Panc1 (cell line): ENCODE measurements around the gene ADCYAP1R1. TPM values are rescaled to one million over a fixed set of nuclear protein-coding genes. Genes with fewer than 3 reads are reported as not detected.

ENCODE experiments used
- ATAC-seq: fragments of 200-7000 bp; cut with Tn5 transposase; 2 replicates; pipeline ENCODE4 v1.9.1; 2020; ENCODE audit warnings: mild to moderate bottlenecking, moderate library complexity
- BruUV-seq: library from RNA; stranded (reverse); fragments of 400-500 nt; replicated peaks from 2 replicates; lab custom pipeline; 2021; lab: Mats Ljungman, UMichigan
- CTCF ChIA-PET: fragments of 300-600 bp; sonication (Branson Sonifier 250); formaldehyde crosslinking; loops from one replicate; lab custom pipeline; 2022; ENCODE audit warnings: antibody characterized with exemption; lab: Charles Lee
- POLR2A ChIA-PET: fragments of 300-600 bp; sonication (Branson Sonifier 250); formaldehyde crosslinking; loops from one replicate; lab custom pipeline; 2022; ENCODE audit warnings: antibody characterized with exemption; lab: Charles Lee
- DNase-seq: peaks from one replicate; pipeline ENCODE4 v3.0.0-alpha.2; 2010; ENCODE audit warnings: low read depth, low spot score
- H3K27ac ChIP-seq: 2 replicates; pipeline ENCODE4 v1.5.1; 2011; ENCODE audit warnings: mild to moderate bottlenecking, low read length, inconsistent platforms
- H3K27me3 ChIP-seq: fragments of 200-500 bp; sonication (Bioruptor generic); 2 replicates; pipeline ENCODE4 v1.6.0; 2014; ENCODE audit warnings: low read length, inconsistent platforms; ENCODE audit not compliant: control insufficient read depth, insufficient read depth
- H3K36me3 ChIP-seq: fragments of 200-500 bp; sonication (Bioruptor generic); 2 replicates; pipeline ENCODE4 v1.5.1; 2014; ENCODE audit warnings: inconsistent platforms, mild to moderate bottlenecking, low read length, moderate library complexity; ENCODE audit not compliant: control insufficient read depth, insufficient read depth
- H3K4me1 ChIP-seq: 2 replicates; pipeline ENCODE4 v1.5.1; 2011; ENCODE audit warnings: inconsistent platforms, mild to moderate bottlenecking, low read length, moderate library complexity; ENCODE audit not compliant: control insufficient read depth, insufficient read depth
- H3K4me3 ChIP-seq, 2 experiments: 2 replicates each; pipeline ENCODE4 v1.5.1; 2011 to 2012; ENCODE audit warnings: low read depth in 2 of 2, low read length in 2 of 2, mild to moderate bottlenecking in 2 of 2, inconsistent platforms in 1 of 2, moderate library complexity in 1 of 2
- H3K9me3 ChIP-seq: fragments of 200-500 bp; sonication (Bioruptor generic); 2 replicates; pipeline ENCODE4 v1.5.1; 2014; ENCODE audit warnings: low read depth, mild to moderate bottlenecking, inconsistent platforms, low read length, moderate library complexity; ENCODE audit not compliant: control insufficient read depth, insufficient read depth
- POLR2AphosphoS5 ChIP-seq: IDR thresholded peaks from 2 replicates; pipeline ENCODE4 v1.6.1; 2012; ENCODE audit warnings: mild to moderate bottlenecking, low read depth, low read length, moderate library complexity
- SIN3A ChIP-seq: IDR thresholded peaks from 2 replicates; pipeline ENCODE4 v1.6.1; 2012; ENCODE audit warnings: low read depth, mild to moderate bottlenecking, low read length, moderate library complexity, borderline replicate concordance; ENCODE audit not compliant: insufficient read depth
- TCF7L2 ChIP-seq: IDR thresholded peaks from 2 replicates; pipeline ENCODE4 v1.6.1; 2011; ENCODE audit warnings: mild to moderate bottlenecking, low read depth, low read length, inconsistent platforms
- in situ Hi-C: cut with HindIII; loops from 2 replicates; pipeline ENCODE4 v1.10.0; 2016; ENCODE audit warnings: low sequenced_read_pairs, low pct_unique_long_range_greater_than_20kb
- intact Hi-C: fragments of 100-400 bp; cut with micrococcal nuclease; formaldehyde crosslinking; loops from one replicate; pipeline ENCODE4 v1.10.0; 2022; ENCODE audit not compliant: unreplicated experiment
- total RNA-seq: library from RNA; stranded (reverse); gene quantifications from one replicate; pipeline ENCODE4 v1.2.1, GENCODE V29; 2021; ENCODE audit not compliant: unreplicated experiment
- TF ChIP-seq, protein P1 (sequence below): fragments of 450-650 bp; IDR thresholded peaks from 2 replicates; pipeline ENCODE4 v1.5.1; 2017; ENCODE audit warnings: mild to moderate bottlenecking
- TF ChIP-seq, protein P2 (sequence below), 2 experiments: IDR thresholded peaks; 2 replicates each; pipeline ENCODE4 v1.6.1; 2011 to 2012; ENCODE audit warnings: low read depth in 2 of 2, control low read depth in 1 of 2, low read length in 1 of 2, mild to moderate bottlenecking in 1 of 2, moderate library complexity in 1 of 2; ENCODE audit not compliant: insufficient read depth in 1 of 2

ADCYAP1R1 gene
- total RNA-seq, 1 experiment from 2014 or later = not detected

DNA sequence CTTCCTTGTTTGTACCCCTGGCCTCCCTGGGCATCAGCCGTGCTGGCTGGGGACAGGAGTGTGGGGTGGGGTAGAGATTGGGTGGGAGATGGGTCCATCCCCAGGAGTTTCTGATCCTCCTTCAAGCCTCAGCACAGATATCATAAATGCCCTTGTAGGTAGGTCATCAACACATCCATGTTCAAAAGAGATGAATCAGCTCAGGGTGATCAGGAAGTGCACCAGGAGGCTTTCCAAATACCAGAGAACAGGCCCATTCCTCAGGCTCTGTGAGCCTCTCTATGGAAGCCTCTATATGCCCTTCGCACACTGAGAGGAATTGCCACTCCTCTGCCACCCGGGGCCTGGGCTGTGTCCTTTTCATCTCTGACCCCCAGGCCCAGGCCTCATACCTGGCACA lies 31.9 kb upstream of the ADCYAP1R1 start:
- no peak for TF ChIP-seq POLR2AphosphoS5
- TF ChIP-seq TCF7L2 = no peak
- TF ChIP-seq, protein P1, sequence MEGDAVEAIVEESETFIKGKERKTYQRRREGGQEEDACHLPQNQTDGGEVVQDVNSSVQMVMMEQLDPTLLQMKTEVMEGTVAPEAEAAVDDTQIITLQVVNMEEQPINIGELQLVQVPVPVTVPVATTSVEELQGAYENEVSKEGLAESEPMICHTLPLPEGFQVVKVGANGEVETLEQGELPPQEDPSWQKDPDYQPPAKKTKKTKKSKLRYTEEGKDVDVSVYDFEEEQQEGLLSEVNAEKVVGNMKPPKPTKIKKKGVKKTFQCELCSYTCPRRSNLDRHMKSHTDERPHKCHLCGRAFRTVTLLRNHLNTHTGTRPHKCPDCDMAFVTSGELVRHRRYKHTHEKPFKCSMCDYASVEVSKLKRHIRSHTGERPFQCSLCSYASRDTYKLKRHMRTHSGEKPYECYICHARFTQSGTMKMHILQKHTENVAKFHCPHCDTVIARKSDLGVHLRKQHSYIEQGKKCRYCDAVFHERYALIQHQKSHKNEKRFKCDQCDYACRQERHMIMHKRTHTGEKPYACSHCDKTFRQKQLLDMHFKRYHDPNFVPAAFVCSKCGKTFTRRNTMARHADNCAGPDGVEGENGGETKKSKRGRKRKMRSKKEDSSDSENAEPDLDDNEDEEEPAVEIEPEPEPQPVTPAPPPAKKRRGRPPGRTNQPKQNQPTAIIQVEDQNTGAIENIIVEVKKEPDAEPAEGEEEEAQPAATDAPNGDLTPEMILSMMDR = no peak
- TF ChIP-seq, protein P2, sequence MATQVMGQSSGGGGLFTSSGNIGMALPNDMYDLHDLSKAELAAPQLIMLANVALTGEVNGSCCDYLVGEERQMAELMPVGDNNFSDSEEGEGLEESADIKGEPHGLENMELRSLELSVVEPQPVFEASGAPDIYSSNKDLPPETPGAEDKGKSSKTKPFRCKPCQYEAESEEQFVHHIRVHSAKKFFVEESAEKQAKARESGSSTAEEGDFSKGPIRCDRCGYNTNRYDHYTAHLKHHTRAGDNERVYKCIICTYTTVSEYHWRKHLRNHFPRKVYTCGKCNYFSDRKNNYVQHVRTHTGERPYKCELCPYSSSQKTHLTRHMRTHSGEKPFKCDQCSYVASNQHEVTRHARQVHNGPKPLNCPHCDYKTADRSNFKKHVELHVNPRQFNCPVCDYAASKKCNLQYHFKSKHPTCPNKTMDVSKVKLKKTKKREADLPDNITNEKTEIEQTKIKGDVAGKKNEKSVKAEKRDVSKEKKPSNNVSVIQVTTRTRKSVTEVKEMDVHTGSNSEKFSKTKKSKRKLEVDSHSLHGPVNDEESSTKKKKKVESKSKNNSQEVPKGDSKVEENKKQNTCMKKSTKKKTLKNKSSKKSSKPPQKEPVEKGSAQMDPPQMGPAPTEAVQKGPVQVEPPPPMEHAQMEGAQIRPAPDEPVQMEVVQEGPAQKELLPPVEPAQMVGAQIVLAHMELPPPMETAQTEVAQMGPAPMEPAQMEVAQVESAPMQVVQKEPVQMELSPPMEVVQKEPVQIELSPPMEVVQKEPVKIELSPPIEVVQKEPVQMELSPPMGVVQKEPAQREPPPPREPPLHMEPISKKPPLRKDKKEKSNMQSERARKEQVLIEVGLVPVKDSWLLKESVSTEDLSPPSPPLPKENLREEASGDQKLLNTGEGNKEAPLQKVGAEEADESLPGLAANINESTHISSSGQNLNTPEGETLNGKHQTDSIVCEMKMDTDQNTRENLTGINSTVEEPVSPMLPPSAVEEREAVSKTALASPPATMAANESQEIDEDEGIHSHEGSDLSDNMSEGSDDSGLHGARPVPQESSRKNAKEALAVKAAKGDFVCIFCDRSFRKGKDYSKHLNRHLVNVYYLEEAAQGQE (IDR thresholded peaks at IDR 0.05; ENCODE audit: insufficient read depth in 1 of 2, low read depth in 2 of 2, low read length in 1 of 2) = no peak
- TF ChIP-seq SIN3A = no peak
- CTCF ChIA-PET = no interaction called here
- intact Hi-C loops = no loop called here
- BruUV-seq = no TSS peak
- no peaks in the 10 kb centered on the region for H3K9me3 ChIP-seq
- in situ Hi-C loops = no loop called here
- H3K4me1 ChIP-seq = no peaks in the 10 kb centered on the region
- ATAC-seq = no peak
- H3K36me3 ChIP-seq = no peaks in the 10 kb centered on the region
- H3K4me3 ChIP-seq = no peak overlapping the region
- POLR2A ChIA-PET = no interaction called here
- no peak for DNase-seq
- H3K27ac ChIP-seq = no peak overlapping the region
- no peaks in the 10 kb centered on the region for H3K27me3 ChIP-seq

DNA sequence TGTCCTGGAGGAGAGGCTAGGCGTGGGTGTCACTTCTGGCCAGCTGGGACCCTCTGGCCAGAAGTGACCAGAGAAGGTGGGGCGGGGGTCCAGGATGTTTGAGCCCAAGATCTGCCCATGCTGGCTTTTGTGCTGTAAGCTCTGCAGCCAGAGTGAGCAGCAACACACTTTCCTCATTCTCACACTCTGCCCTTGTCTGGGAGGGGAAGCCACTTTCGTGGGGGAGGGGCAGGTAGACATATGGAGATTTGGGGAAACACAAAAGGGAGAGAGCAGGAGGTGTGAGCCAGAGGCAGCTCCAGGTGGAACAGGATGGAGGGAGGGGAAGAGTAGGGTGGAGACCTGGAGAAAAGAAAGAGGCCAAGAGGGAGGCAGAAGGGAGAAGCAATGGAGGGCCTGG lies 31.5 kb upstream of the ADCYAP1R1 start:
- TF ChIP-seq, protein P2 (IDR thresholded peaks at IDR 0.05; ENCODE audit: insufficient read depth in 1 of 2, low read depth in 2 of 2, low read length in 1 of 2) = no peak
- no peak for TF ChIP-seq TCF7L2
- no peak for TF ChIP-seq SIN3A
- TF ChIP-seq, protein P1 = no peak
- no peak for TF ChIP-seq POLR2AphosphoS5
- H3K27me3 ChIP-seq = no peaks in the 10 kb centered on the region
- in situ Hi-C loops (no loop called here), intact Hi-C loops (no loop called here)
- no peak overlapping the region for H3K27ac ChIP-seq
- no peaks in the 10 kb centered on the region for H3K4me1 ChIP-seq
- DNase-seq (no peak), ATAC-seq (no peak)
- ChIA-PET CTCF (no interaction called here), POLR2A (no interaction called here)
- H3K4me3 ChIP-seq = no peak overlapping the region
- BruUV-seq = no TSS peak
- no peaks in the 10 kb centered on the region for H3K36me3 ChIP-seq
- H3K9me3 ChIP-seq = no peaks in the 10 kb centered on the region
